GM19351 (cell line): ENCODE data around the gene IQCE.
A peak's percentile ranks its signal among the peaks of the same experiment; 100 is the strongest.
"Not testable (repeated sequence)": the region's sequence is repeated elsewhere in the genome, so short reads cannot be mapped to it uniquely, and the experiment has no call there.

Experiments used
- ATAC-seq: cut with Tn5 transposase; IDR thresholded peaks from one replicate; pipeline ENCODE4 v1.9.1; 2021; ENCODE audit warnings: mild to moderate bottlenecking, moderate library complexity; ENCODE audit not compliant: unreplicated experiment

Gene IQCE

DNA sequence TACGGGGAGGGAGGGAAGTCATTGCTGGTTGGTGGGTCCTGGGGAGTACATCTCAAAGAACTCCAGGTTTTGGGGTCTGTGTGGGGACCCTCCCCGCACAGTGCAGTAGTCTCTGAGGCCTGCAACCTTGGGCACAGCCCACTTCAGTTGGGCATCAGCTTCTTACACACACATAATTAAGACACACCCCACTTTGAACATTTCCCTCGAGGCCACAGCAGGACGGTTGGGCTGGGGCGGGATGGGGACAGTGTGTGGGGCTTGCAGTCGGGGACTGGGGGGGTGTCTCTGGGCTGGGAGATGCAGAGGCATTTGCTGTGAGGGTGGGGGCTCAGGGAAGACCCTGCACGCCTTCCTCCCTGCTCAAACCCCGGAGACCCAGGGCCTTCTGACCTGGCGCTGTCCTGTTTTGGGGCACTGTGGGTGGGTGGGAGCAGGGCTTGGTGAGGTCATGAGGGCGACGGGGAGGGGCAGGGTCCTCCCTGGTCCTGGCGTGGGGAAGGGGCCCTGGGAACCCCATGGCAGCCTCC lies 38.0 kb upstream of the IQCE start:
- ATAC-seq = no peak

DNA sequence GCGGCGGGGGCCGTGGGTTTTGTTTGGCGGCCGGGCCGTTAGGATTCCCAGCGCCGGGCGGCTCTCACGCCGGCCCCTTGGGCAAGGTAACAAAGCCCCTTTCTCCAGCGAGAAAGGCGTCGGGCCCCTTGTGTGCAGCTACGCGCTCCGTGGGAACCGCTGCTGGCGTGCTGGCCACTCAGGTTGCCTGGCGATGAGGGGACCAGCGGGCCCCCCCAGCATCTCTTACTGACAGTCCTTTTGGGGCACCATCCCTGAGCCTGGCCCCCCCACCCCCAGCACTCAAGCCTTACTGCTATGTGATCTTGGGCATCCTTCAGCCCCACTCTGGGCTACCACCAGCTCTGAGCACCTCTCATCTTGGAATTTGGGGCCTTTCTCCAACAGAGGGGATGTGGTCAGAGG lies 37.4 kb upstream of the IQCE start:
- ATAC-seq = no peak

GRCh38 chr7:2521952-2522591 lies 36.7 kb upstream of the IQCE start:
- no peak for ATAC-seq

DNA sequence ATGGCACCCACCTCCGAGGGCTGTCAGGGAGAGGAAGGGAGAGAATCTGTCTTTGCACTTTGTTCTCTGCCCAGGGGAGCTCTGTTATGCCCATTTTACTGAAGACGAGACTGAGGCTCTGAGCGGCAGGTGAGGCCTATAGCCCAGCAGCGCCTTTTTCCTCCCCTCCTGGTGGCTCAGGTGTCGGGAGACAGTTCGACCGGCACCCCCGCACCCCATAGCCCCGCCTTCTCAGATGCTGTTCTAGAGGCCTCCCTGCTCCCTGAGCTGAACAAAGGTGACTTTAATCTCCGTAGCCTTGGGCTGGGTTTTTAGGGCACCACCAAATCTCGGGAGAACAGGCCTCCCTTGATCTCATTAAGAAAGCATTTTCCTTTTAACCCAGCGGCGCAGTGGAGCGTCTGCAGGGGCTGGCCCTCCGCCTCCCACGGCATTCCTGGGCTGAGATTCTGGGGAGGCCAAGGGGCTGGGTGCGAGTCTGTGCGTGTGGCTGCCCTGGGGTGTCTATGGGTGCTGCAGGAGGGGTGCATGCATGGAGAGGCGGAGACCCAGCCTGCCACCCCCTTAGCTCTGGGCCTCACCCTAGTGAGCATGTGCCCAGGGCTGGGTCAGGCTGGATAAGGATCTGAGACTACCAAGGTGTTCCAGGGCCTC lies 35.9 kb upstream of the IQCE start:
- ATAC-seq = no peak

DNA sequence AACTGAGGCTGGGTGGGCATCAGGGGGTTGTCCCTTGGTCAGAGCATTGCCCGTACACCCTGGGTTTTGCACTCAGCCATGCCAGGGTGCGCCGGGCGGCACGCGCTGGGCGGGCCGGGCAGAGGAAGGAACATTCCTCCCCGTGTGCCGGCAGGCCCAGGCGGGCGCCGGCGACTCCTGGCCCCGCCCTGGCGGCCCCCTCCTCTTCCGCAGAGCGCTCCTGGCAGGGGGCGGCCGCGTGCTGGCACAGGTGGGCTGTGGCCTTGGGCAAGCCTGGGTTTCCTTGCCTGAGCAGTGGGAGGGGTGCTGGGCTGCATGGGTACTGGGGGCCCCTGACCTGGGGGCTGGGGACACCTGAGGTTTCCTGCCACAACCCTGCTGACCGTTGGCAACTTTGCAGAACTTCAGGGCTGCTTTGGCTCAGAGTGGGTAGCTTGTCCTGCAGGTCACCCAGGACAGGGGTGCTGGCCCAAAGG lies 35.3 kb upstream of the IQCE start:
- no peak for ATAC-seq

- no peak for ATAC-seq
These were observed 34.6 kb upstream of the IQCE start for GRCh38 chr7:2523941-2524807.

- no peak for ATAC-seq
These were observed 33.7 kb upstream of the IQCE start for GRCh38 chr7:2524808-2525657.

DNA sequence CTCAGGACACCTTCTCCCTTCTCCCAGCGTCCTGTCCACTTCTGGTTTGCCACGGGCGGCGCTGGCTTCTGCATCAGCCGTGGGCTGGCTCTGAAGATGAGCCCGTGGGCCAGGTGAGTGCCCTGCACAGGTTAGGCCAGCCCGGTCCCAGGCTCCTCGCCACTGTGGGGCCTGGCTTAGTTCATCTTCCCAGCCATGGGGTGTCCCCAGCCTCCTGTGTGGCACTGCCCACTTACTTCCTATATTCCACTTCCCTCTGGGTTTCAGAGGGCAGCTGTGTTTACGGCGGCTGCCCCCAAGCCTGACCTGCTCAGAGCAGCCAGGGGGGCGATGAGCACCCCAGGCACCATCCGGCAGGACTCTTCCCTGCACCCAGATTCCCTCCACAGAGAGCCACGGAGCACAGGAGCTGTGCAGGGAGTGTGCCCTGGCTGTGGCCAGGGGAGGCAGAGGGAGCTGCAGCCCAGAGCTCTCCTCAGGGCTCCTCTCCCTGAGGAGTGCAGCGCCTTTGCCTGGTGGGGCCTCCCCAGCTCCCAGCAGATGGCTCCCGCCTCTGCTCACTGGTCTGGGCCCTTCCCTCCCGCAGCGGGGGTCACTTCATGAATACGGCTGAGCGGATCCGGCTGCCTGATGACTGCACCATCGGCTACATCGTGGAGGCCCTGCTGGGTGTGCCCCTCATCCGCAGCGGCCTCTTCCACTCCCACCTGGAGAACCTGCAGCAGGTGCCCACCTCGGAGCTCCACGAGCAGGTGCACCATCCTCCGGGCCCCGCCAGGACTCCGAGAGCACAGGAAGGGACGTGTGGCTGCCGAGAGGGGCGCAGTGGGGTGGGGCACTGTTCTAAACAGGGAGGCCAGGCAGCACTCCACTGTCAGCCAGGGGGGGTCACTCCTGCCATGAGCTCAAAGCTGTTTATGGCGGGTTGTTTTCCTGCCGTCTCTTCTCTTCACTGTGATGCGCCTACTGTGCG lies 32.8 kb upstream of the IQCE start:
- no peak for ATAC-seq

- no peak for ATAC-seq
These were observed 31.9 kb upstream of the IQCE start for GRCh38 chr7:2526659-2527504.

DNA sequence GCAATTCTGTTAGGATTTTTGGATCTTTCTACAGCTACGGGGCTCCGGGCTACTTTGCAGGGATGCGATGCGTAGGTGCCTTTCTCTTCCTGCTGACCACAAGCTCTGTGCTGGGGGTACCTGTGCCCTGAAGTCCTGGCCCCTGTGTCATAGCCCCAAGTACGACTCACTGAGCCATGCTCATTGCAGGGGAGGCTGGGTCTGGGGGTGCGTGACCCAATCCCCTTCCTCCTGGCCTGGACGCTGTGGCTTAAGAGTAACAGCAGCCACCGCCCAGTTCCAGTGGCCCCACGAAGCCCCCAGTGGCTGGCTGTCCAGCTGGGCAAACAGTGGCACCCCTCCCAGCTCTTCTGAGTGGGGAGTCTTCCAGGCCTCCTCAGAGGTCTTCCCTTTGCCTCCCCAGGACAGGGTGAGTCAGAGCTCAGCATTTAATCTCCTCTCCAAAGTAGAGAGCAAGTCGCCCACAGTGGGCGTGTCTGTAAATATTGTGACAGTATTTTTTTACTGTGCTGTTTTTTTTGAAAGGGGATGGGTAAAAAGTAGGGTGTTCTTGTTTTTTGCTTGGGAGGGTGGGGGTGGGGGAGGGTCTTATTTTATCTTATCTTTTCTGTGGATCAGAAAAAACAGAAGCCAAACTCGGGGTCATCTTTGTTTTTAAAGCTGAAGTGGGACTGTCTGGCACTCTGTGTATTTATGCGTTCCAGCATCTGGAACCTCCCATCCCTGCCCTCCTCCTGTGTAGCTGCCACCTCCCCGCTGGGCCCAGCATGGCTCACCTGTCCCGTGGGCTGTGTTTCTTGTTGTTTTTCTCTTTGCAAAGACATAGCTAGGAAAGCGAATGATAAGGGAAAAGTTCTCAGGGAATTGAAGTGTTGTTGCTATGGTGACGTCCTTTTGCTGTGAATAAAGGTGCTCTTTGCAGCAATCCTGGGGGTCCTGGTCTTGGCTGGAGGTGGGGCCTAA lies 31.0 kb upstream of the IQCE start:
- ATAC-seq = no peak

DNA sequence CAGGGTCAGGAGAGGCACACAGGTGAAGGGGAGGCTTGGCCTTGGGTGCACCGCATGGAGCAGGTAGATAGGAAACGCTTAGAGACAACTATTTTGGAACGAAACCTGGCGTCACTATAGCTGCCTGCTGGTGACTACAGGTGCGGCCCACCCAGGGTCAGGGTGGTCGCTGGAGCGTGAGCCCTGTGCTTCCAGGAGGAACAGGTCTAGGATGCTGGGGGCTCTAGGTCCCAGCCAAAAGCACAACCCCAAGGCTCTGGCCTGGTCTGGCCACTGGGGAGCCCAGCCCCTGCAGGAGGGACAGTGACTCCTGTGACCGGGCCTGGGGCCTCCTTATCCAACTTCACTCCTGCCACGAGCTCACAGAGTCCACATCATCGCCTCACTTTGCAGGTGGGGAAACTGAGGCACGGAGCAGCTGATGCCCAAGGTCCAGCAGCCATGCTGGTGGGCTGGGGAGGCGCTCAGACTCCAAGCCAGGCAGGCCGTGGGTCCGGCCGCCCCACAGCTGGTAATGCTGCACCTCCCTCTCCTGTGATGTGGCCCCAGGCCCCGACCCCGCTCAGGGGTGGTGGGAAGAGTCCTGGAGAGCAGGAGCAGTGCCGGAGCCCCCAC lies 30.2 kb upstream of the IQCE start:
- no peak for ATAC-seq

- ATAC-seq = peak; percentile 42
These were observed 29.4 kb upstream of the IQCE start for GRCh38 chr7:2529161-2530070.

DNA sequence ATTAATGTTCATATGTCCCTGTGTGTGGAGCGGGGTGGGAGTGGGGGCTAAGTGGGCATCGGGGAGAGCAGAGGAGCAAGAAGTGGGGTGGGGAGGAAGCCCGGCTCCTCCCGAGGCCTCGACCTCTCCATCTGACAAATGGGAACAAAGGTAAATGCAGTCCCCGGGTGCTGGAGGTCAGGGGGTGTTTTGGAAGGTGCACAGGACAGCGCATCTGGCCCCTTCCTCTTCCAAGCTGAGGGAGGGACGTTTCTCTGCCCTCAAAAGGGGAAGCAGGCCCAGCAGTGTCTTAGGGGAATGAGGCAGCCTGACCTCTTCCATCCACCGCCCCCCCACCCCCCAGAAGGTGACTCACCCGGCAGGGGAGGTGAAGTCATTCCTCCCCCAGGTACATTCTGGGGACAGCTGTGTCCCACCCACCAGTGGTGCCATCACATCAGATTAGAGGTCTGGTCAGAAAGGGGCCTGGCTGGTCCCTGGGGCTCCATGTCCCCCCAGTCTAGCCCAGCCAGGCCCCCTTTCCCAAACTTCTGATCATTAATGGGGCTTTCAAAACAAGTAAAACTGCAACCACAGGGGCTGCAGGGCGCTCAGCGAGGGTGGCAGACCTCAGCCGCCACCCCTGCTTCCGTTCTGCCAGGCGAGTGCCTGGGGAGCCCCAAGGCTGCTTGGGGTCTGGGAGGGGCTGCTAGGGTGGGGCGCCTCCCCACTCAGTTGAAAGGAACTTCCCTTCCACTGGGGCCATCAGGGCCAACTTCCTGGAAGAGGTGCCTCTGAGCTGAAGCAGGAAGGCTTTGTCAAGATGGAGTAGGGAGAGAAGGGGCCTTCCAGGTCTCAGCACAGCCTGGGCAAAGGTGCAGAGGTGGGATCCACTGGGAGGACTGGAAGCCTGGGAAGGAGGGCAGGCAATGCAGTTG lies 28.4 kb upstream of the IQCE start:
- ATAC-seq = no peak

DNA sequence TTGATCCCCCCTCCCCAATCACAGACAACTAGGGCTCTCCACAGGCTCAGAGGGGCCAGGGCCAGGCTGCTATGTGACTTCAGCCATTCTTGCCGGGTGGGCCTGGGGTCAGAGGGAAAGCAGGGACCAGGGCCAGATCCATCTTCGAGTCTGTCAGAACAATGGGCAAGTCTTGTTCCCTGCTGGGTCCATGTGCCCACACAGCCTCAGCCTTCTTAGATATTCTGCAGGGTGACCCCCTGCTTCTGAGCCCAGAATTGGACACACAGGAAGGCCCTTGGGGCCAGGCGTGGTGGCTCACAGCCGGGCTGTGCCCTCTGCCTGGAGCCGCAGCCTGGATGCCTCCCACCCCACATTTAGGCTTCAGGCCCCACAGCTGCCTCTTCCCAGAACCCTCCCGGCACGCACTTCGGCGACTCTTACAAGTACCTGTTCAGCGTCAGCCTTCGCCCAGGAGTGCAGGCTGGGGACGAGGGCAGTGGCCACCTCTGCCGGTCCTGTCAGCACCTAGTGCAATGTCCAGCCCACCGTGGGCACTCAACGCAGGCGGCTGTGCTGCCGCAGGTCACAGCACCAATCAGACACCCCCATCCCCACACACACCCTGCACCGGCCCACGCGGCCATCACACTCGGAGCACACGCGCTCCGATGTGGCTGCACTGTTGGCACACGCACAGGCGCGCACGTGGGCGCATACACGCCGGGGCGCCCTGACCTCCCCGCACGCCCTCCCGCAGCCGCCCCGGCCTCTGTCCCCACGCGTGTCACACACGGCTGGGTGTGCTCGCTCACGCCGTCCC lies 27.6 kb upstream of the IQCE start:
- ATAC-seq = not testable (repeated sequence)
